BE2C (cell line): ENCODE data around the gene CAP2.

Experiments
- DNase-seq: peaks from one replicate; pipeline ENCODE4 v3.0.0-alpha.2; 2020
- H3K27me3 ChIP-seq: fragments of 250-450 bp; sonication (Bioruptor Pico); 2 replicates; pipeline ENCODE4 v1.5.1; 2020; ENCODE audit warnings: mild to moderate bottlenecking
- H3K36me3 ChIP-seq: fragments of 250-450 bp; sonication (Bioruptor Pico); 2 replicates; pipeline ENCODE4 v1.5.1; 2020; ENCODE audit warnings: mild to moderate bottlenecking
- H3K4me1 ChIP-seq: fragments of 250-450 bp; sonication (Bioruptor Pico); 2 replicates; pipeline ENCODE4 v1.5.1; 2020
- H3K4me3 ChIP-seq: 2 replicates; pipeline ENCODE4 v1.5.1; 2011; ENCODE audit warnings: low read depth, low read length
- H3K9me3 ChIP-seq: fragments of 250-450 bp; sonication (Bioruptor Pico); 2 replicates; pipeline ENCODE4 v1.5.1; 2020
- CTCF ChIP-seq: IDR thresholded peaks from 2 replicates; pipeline ENCODE4 v1.5.1; 2012; ENCODE audit warnings: mild to moderate bottlenecking, low read depth, low read length

Gene CAP2

GRCh38 chr6:17457956-17458355 lies 64.6 kb downstream of the CAP2 start:
- TF ChIP-seq CTCF: no peak
- H3K4me3 ChIP-seq: no peak overlapping the region
- H3K27me3 ChIP-seq: no peaks in the 10 kb centered on the region
- H3K36me3 ChIP-seq: no peaks in the 10 kb centered on the region
- no peak for DNase-seq
- H3K9me3 ChIP-seq: no peaks in the 10 kb centered on the region
- H3K4me1 ChIP-seq: no peaks in the 10 kb centered on the region

- no peaks in the 10 kb centered on the region for H3K4me1 ChIP-seq
- no peaks in the 10 kb centered on the region for H3K36me3 ChIP-seq
- H3K4me3 ChIP-seq: no peak overlapping the region
- no peak for TF ChIP-seq CTCF
- no peaks in the 10 kb centered on the region for H3K9me3 ChIP-seq
- no peak for DNase-seq
- H3K27me3 ChIP-seq: no peaks in the 10 kb centered on the region
These were observed 65.6 kb downstream of the CAP2 start for GRCh38 chr6:17458966-17459365.

GRCh38 chr6:17460862-17461261 lies 67.5 kb downstream of the CAP2 start:
- Histone ChIP-seq H3K36me3 (no peaks in the 10 kb centered on the region), H3K4me1 (no peaks in the 10 kb centered on the region), H3K27me3 (no peaks in the 10 kb centered on the region), H3K9me3 (no peaks in the 10 kb centered on the region), H3K4me3 (no peak overlapping the region)
- no peak for TF ChIP-seq CTCF
- no peak for DNase-seq

- no peaks in the 10 kb centered on the region for H3K4me1 ChIP-seq
- no peak for TF ChIP-seq CTCF
- H3K9me3 ChIP-seq: no peaks in the 10 kb centered on the region
- no peaks in the 10 kb centered on the region for H3K36me3 ChIP-seq
- H3K27me3 ChIP-seq: no peaks in the 10 kb centered on the region
- DNase-seq: no peak
- no peak overlapping the region for H3K4me3 ChIP-seq
These were observed 72.8 kb downstream of the CAP2 start for GRCh38 chr6:17466147-17466546.

- Histone ChIP-seq H3K36me3 (no peaks in the 10 kb centered on the region), H3K9me3 (no peaks in the 10 kb centered on the region), H3K4me1 (no peaks in the 10 kb centered on the region), H3K4me3 (no peak overlapping the region), H3K27me3 (no peaks in the 10 kb centered on the region)
- TF ChIP-seq CTCF: no peak
- DNase-seq: no peak
These were observed 73.3 kb downstream of the CAP2 start for GRCh38 chr6:17466707-17467106.

DNA sequence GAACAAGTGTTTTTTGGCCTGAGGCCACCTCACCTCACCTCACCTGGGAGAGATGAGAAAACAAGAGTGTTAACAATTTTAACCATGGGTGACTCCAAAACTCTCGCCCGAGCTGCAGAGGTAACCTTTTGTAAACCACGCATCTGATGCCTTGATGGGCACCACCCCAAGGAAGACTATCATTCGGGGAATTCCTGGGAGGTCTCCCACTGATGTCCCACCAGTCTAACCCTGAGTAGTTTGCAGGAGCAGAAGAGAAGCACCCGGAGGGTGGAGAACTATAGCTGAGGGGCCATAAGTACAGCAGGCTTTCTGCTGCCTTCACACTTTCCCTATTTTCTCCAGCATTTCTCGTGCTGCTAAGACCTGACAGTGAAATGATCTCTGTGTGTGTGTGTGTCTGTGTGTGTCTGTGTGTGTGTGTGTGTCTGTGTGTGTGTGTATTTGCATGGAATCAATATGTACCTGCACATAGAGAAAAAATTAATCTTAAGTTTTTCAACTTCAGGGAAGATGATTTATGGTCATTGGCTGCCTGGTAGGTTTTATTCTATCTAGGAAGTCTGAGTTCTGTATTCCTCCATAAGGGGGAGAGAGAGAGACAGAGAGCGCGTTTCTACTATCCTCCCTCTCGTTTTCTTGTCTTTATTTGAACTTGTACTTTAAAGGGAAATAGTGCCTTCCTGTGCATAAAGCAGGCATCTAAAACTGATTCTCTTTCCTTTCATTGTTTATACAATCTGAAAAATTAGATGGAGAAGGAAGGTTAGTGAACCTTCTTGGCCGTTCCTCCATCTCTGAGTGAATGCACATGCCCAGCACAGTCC lies 75.8 kb downstream of the CAP2 start:
- Histone ChIP-seq H3K4me3 (no peak overlapping the region), H3K36me3 (no peaks in the 10 kb centered on the region), H3K4me1 (no peaks in the 10 kb centered on the region), H3K27me3 (no peaks in the 10 kb centered on the region), H3K9me3 (no peaks in the 10 kb centered on the region)
- TF ChIP-seq CTCF: no peak
- DNase-seq: no peak
